IMR-90 (cell line): ENCODE measurements around the gene PI4KA. TPM values are rescaled to one million over a fixed set of nuclear protein-coding genes. Genes with fewer than 3 reads are reported as not detected.
"Not testable (repeated sequence)": the region's sequence is repeated elsewhere in the genome, so short reads cannot be mapped to it uniquely, and the experiment has no call there.

ENCODE experiments used
- ATAC-seq: fragments of 200-7000 bp; cut with Tn5 transposase; 2 replicates; pipeline ENCODE4 v1.9.1; 2020; ENCODE audit warnings: low read depth, mild to moderate bottlenecking, moderate library complexity
- BruUV-seq: library from RNA; stranded (reverse); fragments of 400-500 nt; replicated peaks from 2 replicates; lab custom pipeline; 2021; lab: Mats Ljungman, UMichigan
- CTCF ChIA-PET: fragments of 300-600 bp; formaldehyde crosslinking; extraction: SDS; loops from one replicate; lab custom pipeline; 2021; ENCODE audit warnings: antibody characterized with exemption; lab: Yijun Ruan, JAX
- POLR2A ChIA-PET: fragments of 300-600 bp; sonication (Branson Sonifier 250); formaldehyde crosslinking; loops from one replicate; lab custom pipeline; 2022; ENCODE audit warnings: antibody characterized with exemption; ENCODE audit not compliant: unreplicated experiment; lab: Charles Lee
- DNase-seq: peaks from one replicate; pipeline ENCODE4 v3.0.0; 2013
- H2AFZ ChIP-seq: replicated peaks from 2 replicates; pipeline ENCODE3; 2013; ENCODE audit warnings: low read length, mild to moderate bottlenecking; ENCODE audit not compliant: poor library complexity
- H2AK5ac ChIP-seq: 2 replicates; pipeline ENCODE4 v1.6.1; 2013; ENCODE audit warnings: low read depth, low read length, inconsistent platforms
- H2AK9ac ChIP-seq: replicated peaks from 2 replicates; pipeline ENCODE3; 2013; ENCODE audit warnings: mild to moderate bottlenecking, low read depth, low read length, moderate library complexity; ENCODE audit not compliant: poor library complexity
- H2BK120ac ChIP-seq: 2 replicates; pipeline ENCODE4 v1.6.1; 2013; ENCODE audit warnings: low read depth, low read length, inconsistent platforms
- H2BK15ac ChIP-seq: 3 replicates; pipeline ENCODE4 v1.6.1; 2013; ENCODE audit warnings: low read depth, low read length, inconsistent platforms
- H2BK20ac ChIP-seq: 2 replicates; pipeline ENCODE4 v1.6.1; 2013; ENCODE audit warnings: low read depth, mild to moderate bottlenecking, inconsistent platforms, low read length, moderate library complexity
- H2BK5ac ChIP-seq: 2 replicates; pipeline ENCODE4 v1.6.1; 2013; ENCODE audit warnings: mild to moderate bottlenecking, low read depth, low read length, inconsistent platforms; ENCODE audit not compliant: poor library complexity, severe bottlenecking
- H3K14ac ChIP-seq: replicated peaks from 2 replicates; pipeline ENCODE4 v1.6.1; 2013; ENCODE audit warnings: low read depth, low read length, inconsistent platforms
- H3K18ac ChIP-seq: 2 replicates; pipeline ENCODE4 v1.6.1; 2013; ENCODE audit warnings: low read depth, low read length, control low read depth
- H3K23ac ChIP-seq: 2 replicates; pipeline ENCODE4 v1.6.1; 2013; ENCODE audit warnings: low read depth, low read length, inconsistent platforms
- H3K27ac ChIP-seq: 2 replicates; pipeline ENCODE4 v1.5.1; 2013; ENCODE audit warnings: mild to moderate bottlenecking, control low read depth, low read length; ENCODE audit not compliant: insufficient read depth
- H3K27me3 ChIP-seq: 2 replicates; pipeline ENCODE4 v1.6.1; 2013; ENCODE audit warnings: low read length; ENCODE audit not compliant: control insufficient read depth, insufficient read depth
- H3K36me3 ChIP-seq: 2 replicates; pipeline ENCODE4 v1.6.1; 2013; ENCODE audit warnings: low read length, mixed read lengths; ENCODE audit not compliant: control insufficient read depth, insufficient read depth
- H3K4ac ChIP-seq: 2 replicates; pipeline ENCODE4 v1.6.1; 2013; ENCODE audit warnings: low read depth, low read length, inconsistent platforms
- H3K4me1 ChIP-seq: 2 replicates; pipeline ENCODE4 v1.6.1; 2013; ENCODE audit warnings: low read length, mixed read lengths; ENCODE audit not compliant: control insufficient read depth, insufficient read depth
- H3K4me2 ChIP-seq: 2 replicates; pipeline ENCODE4 v1.6.1; 2013; ENCODE audit warnings: low read depth, mild to moderate bottlenecking, control low read depth, low read length, moderate library complexity
- H3K4me3 ChIP-seq: 2 replicates; pipeline ENCODE4 v1.5.1; 2013; ENCODE audit warnings: low read depth, mild to moderate bottlenecking, control low read depth, low read length, moderate library complexity; ENCODE audit not compliant: insufficient read depth
- H3K56ac ChIP-seq: 2 replicates; pipeline ENCODE4 v1.6.1; 2013; ENCODE audit warnings: low read length, inconsistent platforms; ENCODE audit not compliant: insufficient read depth; ENCODE audit errors: extremely low read depth
- H3K79me1 ChIP-seq, 2 experiments: 2 replicates each; pipeline ENCODE4 v1.6.1; 2013; ENCODE audit warnings: low read length in 2 of 2, inconsistent platforms in 1 of 2, low read depth in 1 of 2
- H3K9ac ChIP-seq: 2 replicates; pipeline ENCODE4 v1.6.1; 2013; ENCODE audit warnings: low read depth, low read length, control low read depth
- H3K9me1 ChIP-seq: 2 replicates; pipeline ENCODE4 v1.6.1; 2013; ENCODE audit warnings: low read length, inconsistent platforms; ENCODE audit not compliant: insufficient read depth
- H3K9me3 ChIP-seq: 2 replicates; pipeline ENCODE4 v1.6.1; 2013; ENCODE audit warnings: low read length; ENCODE audit not compliant: control insufficient read depth, insufficient read depth
- H4K20me1 ChIP-seq: 2 replicates; pipeline ENCODE4 v1.6.1; 2013; ENCODE audit warnings: low read length, inconsistent platforms; ENCODE audit not compliant: insufficient read depth
- H4K5ac ChIP-seq: 2 replicates; pipeline ENCODE4 v1.6.1; 2013; ENCODE audit warnings: mild to moderate bottlenecking, low read depth, low read length, control low read depth
- H4K8ac ChIP-seq, 2 experiments: 2 replicates each; pipeline ENCODE4 v1.6.1; 2013; ENCODE audit warnings: low read depth in 2 of 2, low read length in 2 of 2, control low read depth in 1 of 2, inconsistent platforms in 1 of 2
- H4K91ac ChIP-seq: 2 replicates; pipeline ENCODE4 v1.6.1; 2013; ENCODE audit warnings: low read depth, low read length, inconsistent platforms; ENCODE audit not compliant: insufficient read depth
- BHLHE40 ChIP-seq: fragments of 150-350 bp; IDR thresholded peaks from 2 replicates; pipeline ENCODE4 v1.6.1; 2016; ENCODE audit warnings: mild to moderate bottlenecking, low read depth, low read length
- RFX5 ChIP-seq: IDR thresholded peaks from 2 replicates; pipeline ENCODE4 v1.8.0; 2012; ENCODE audit warnings: low read depth, mild to moderate bottlenecking, low read length, moderate library complexity
- WGBS, 2 experiments: methylation state at CpG; one replicate each; pipeline versions ENCODE4 v1.1.5 to v1.1.7; 2013; ENCODE audit warnings: missing lambda C conversion rate in 2 of 2; ENCODE audit not compliant: insufficient read length in 1 of 2; ENCODE audit errors: extremely low coverage in 2 of 2; 5-methylcytosine and 5-hydroxymethylcytosine counted together
- dilution Hi-C: fragments of 300-500 bp; cut with HindIII; formaldehyde crosslinking; loops from one replicate; pipeline ENCODE4 v1.14.3; 2018; ENCODE audit warnings: low sequenced_read_pairs; ENCODE audit not compliant: unreplicated experiment
- in situ Hi-C: fragments of 300-500 bp; cut with MboI; formaldehyde crosslinking; loops from 3 replicates; pipeline ENCODE4 v1.14.3; 2019; ENCODE audit warnings: low sequenced_read_pairs, inconsistent platforms, mixed read lengths
- intact Hi-C: fragments of 100-400 bp; cut with micrococcal nuclease; formaldehyde crosslinking; loops from 2 replicates; pipeline ENCODE4 v1.10.0; 2022
- polyA plus RNA-seq, 3 experiments: library from polyadenylated mRNA; depleted of rRNA; stranded (reverse); fragments of >200 nt; gene quantifications; 2 replicates each; pipeline ENCODE4 v1.2.3, GENCODE V29; 2012; ENCODE audit warnings: low replicate concordance in 1 of 3
- total RNA-seq: library from RNA; depleted of rRNA; stranded (reverse); fragments of >200 nt; gene quantifications from 2 replicates; pipeline ENCODE4 v1.2.3, GENCODE V29; 2012

The PI4KA gene
- total and polyA plus RNA-seq, 2 of the 4 experiments (the other 2 are of a cell fraction) = 16.8 to 35.5 TPM

- ChIA-PET CTCF (no interaction called here), POLR2A (interaction anchor here (0.6 kb wide), 1 partner anchor 8 kb away, joined by 5 read pairs; no protein-coding TSS in a partner anchor)
- ATAC-seq (no peak), DNase-seq (no peak)
- Histone ChIP-seq H2BK120ac (no peak overlapping the region), H4K5ac (no peak overlapping the region), H4K20me1 (no peaks in the 10 kb centered on the region), H3K36me3 (no peaks in the 10 kb centered on the region), H3K27me3 (peaks cover 16% of the 10 kb centered on the region), H3K14ac (no peak overlapping the region), H3K27ac (no peak overlapping the region), H3K4me2 (no peak overlapping the region), H3K79me1 (no peaks in the 10 kb centered on the region), H4K91ac (no peak overlapping the region), H3K9me1 (no peaks in the 10 kb centered on the region), H3K4ac (no peak overlapping the region), H3K56ac (no peak overlapping the region), H2AFZ (no peak overlapping the region), H2AK9ac (no peak overlapping the region), H2BK20ac (no peak overlapping the region), H3K18ac (no peak overlapping the region), H2BK5ac (no peak overlapping the region), H3K4me1 (no peaks in the 10 kb centered on the region), H4K8ac (no peak overlapping the region), H3K4me3 (no peak overlapping the region), H3K23ac (no peak overlapping the region), H2AK5ac (no peak overlapping the region), H2BK15ac (no peak overlapping the region), H3K9ac (no peak overlapping the region), H3K9me3 (no peaks in the 10 kb centered on the region)
- TF ChIP-seq RFX5 (no peak), BHLHE40 (no peak)
- in situ Hi-C loops = no loop called here
- intact Hi-C loops = no loop called here
- no CpG with 5 or more reads among the region's 6 CpGs for WGBS, 2 experiments
- dilution Hi-C loops = no loop called here
- BruUV-seq = no TSS peak
Measured at GRCh38 chr22:20671409-20672081, 187.1 kb downstream of the PI4KA start.

GRCh38 chr22:20670457-20671261 lies 188.0 kb downstream of the PI4KA start:
- H3K4me3 ChIP-seq, H2BK20ac ChIP-seq, H4K91ac ChIP-seq, H3K18ac ChIP-seq, DNase-seq, H2BK15ac ChIP-seq, H3K4me1 ChIP-seq, H3K4me2 ChIP-seq, H3K4ac ChIP-seq, dilution Hi-C loops, BruUV-seq, H3K9me3 ChIP-seq, in situ Hi-C loops, CTCF ChIA-PET, H3K23ac ChIP-seq, intact Hi-C loops, H2BK120ac ChIP-seq, H2AK5ac ChIP-seq, H4K5ac ChIP-seq, H3K36me3 ChIP-seq, H4K8ac ChIP-seq, ATAC-seq, H3K9ac ChIP-seq, H2BK5ac ChIP-seq, H3K14ac ChIP-seq, H4K20me1 ChIP-seq, H3K56ac ChIP-seq, H3K27ac ChIP-seq, H2AK9ac ChIP-seq, H2AFZ ChIP-seq, H3K9me1 ChIP-seq, H3K79me1 ChIP-seq: not testable (repeated sequence)
- POLR2A ChIA-PET = interaction anchor here (0.5 kb wide), 1 partner anchor 37 kb away, joined by 7 read pairs; no protein-coding TSS in a partner anchor
- peaks cover 16% of the 10 kb centered on the region for H3K27me3 ChIP-seq
- WGBS, 2 experiments = 68% methylated on average over 31 of the region's 73 CpGs; no CpG with 5 or more reads in 1 of the 2 experiments
